HCT116 (cell line): ENCODE data around the gene GBX1. TPM values are rescaled to one million over a fixed set of nuclear protein-coding genes. Genes with fewer than 3 reads are reported as not detected.

Experiments
- ATAC-seq: fragments of 200-7000 bp; cut with Tn5 transposase; 2 replicates; pipeline ENCODE4 v1.9.1; 2020; ENCODE audit warnings: mild to moderate bottlenecking, moderate library complexity
- BruUV-seq: library from RNA; stranded (reverse); fragments of 400-500 nt; replicated peaks from 2 replicates; lab custom pipeline; 2021; lab: Mats Ljungman, UMichigan
- CTCF ChIA-PET: fragments of 300-600 bp; sonication (Branson Sonifier 250); formaldehyde crosslinking; loops from one replicate; lab custom pipeline; 2021; ENCODE audit warnings: antibody characterized with exemption; lab: Charles Lee
- POLR2A ChIA-PET: fragments of 300-600, 350-600 bp; sonication (Branson Sonifier 250); formaldehyde crosslinking; loops from one replicate; lab custom pipeline; 2021; ENCODE audit warnings: antibody characterized with exemption; lab: Charles Lee
- RAD21 ChIA-PET, 2 experiments: fragments of 300-600 bp; sonication (Branson Sonifier 250); formaldehyde crosslinking; loops; one replicate each; lab custom pipeline; 2023; ENCODE audit warnings: low total read pairs in 2 of 2; ENCODE audit not compliant: uncharacterized antibody in 2 of 2, unreplicated experiment in 2 of 2, low non-redundant PET in 1 of 2; lab: Charles Lee
- DNase-seq: peaks from one replicate; pipeline ENCODE4 v3.0.0-alpha.2; 2010; ENCODE audit warnings: low read depth, low spot score
- H2AFZ ChIP-seq: fragments of 200-600 bp; shearing (Covaris generic), sonication (generic); 2 replicates; pipeline ENCODE4 v1.6.1; 2017; ENCODE audit warnings: low read depth, mixed run types, mixed read lengths, antibody characterized with exemption, low read length; ENCODE audit not compliant: poor library complexity, severe bottlenecking
- H3K27ac ChIP-seq: 2 replicates; pipeline ENCODE4 v1.5.1; 2012; ENCODE audit warnings: low read depth, low read length
- H3K27me3 ChIP-seq: fragments of 200-600 bp; sonication (generic); 2 replicates; pipeline ENCODE4 v1.6.1; 2016; ENCODE audit warnings: mixed run types, low read length, mixed read lengths; ENCODE audit not compliant: insufficient read depth
- H3K36me3 ChIP-seq, 2 experiments: fragments of 200-500 bp in 1 of 2; fragments of 200-600 bp in 1 of 2; sonication (Bioruptor generic) in 1 of 2; sonication (generic) in 1 of 2; 2 replicates each; pipeline versions ENCODE4 v1.5.1 to v1.6.1; 2014 to 2016; ENCODE audit warnings: low read length in 2 of 2, inconsistent platforms in 1 of 2, mixed read lengths in 1 of 2, mixed run types in 1 of 2; ENCODE audit not compliant: insufficient read depth in 2 of 2, control insufficient read depth in 1 of 2
- H3K4me1 ChIP-seq, 2 experiments: fragments of 200-600 bp in 1 of 2; sonication (generic) in 1 of 2; 2 replicates each; pipeline versions ENCODE4 v1.5.1 to v1.6.1; 2012 to 2017; ENCODE audit warnings: low read length in 2 of 2, inconsistent platforms in 1 of 2, mild to moderate bottlenecking in 1 of 2, mixed read lengths in 1 of 2, mixed run types in 1 of 2, moderate library complexity in 1 of 2; ENCODE audit not compliant: insufficient read depth in 2 of 2, control insufficient read depth in 1 of 2
- H3K4me2 ChIP-seq: fragments of 200-600 bp; sonication (generic); 2 replicates; pipeline ENCODE4 v1.6.1; 2017; ENCODE audit warnings: mixed run types, low read length, mixed read lengths
- H3K4me3 ChIP-seq, 2 experiments: fragments of 200-600 bp in 1 of 2; sonication (generic) in 1 of 2; replicated peaks in 1 of 2; 2 replicates each; pipeline ENCODE4 v1.5.1; 2011 to 2016; ENCODE audit warnings: low read length in 2 of 2, control low read depth in 1 of 2, low read depth in 1 of 2, mild to moderate bottlenecking in 1 of 2, mixed read lengths in 1 of 2, mixed run types in 1 of 2
- H3K79me2 ChIP-seq: fragments of 200-600 bp; sonication (generic); 2 replicates; pipeline ENCODE4 v1.6.1; 2017; ENCODE audit warnings: mild to moderate bottlenecking, mixed run types, low read length, moderate library complexity, mixed read lengths; ENCODE audit not compliant: insufficient read depth
- H3K9ac ChIP-seq: fragments of 200-600 bp; sonication (generic); 2 replicates; pipeline ENCODE4 v1.6.1; 2016; ENCODE audit warnings: low read length, mixed read lengths
- H3K9me2 ChIP-seq: fragments of 200-600 bp; sonication (generic), shearing (Covaris generic); 2 replicates; pipeline ENCODE4 v1.6.1; 2017; ENCODE audit warnings: mixed run types, mild to moderate bottlenecking, moderate library complexity; ENCODE audit not compliant: insufficient read depth
- H3K9me3 ChIP-seq, 2 experiments: fragments of 200-500 bp in 1 of 2; fragments of 200-600 bp in 1 of 2; sonication (Bioruptor generic) in 1 of 2; sonication (generic) in 1 of 2; 2 replicates each; pipeline ENCODE4 v1.6.1; 2014 to 2017; ENCODE audit warnings: low read length in 2 of 2, mixed read lengths in 2 of 2, inconsistent platforms in 1 of 2, low read depth in 1 of 2, mild to moderate bottlenecking in 1 of 2, mixed run types in 1 of 2, moderate library complexity in 1 of 2; ENCODE audit not compliant: control insufficient read depth in 1 of 2, insufficient read depth in 1 of 2
- H4K20me1 ChIP-seq: fragments of 200-600 bp; sonication (generic), shearing (Covaris generic); 2 replicates; pipeline ENCODE4 v1.6.1; 2017; ENCODE audit warnings: mixed run types, mild to moderate bottlenecking, moderate library complexity; ENCODE audit not compliant: insufficient read depth
- SRF ChIP-seq: IDR thresholded peaks from 2 replicates; pipeline ENCODE4 v1.6.1; 2012; ENCODE audit warnings: low read depth
- TCF7L2 ChIP-seq: IDR thresholded peaks from 2 replicates; pipeline ENCODE4 v1.7.0; 2011; ENCODE audit warnings: borderline replicate concordance, inconsistent platforms; ENCODE audit not compliant: insufficient read depth, insufficient read length; ENCODE audit errors: extremely low read depth
- YY1 ChIP-seq: IDR thresholded peaks from 2 replicates; pipeline ENCODE4 v1.6.1; 2011; ENCODE audit warnings: low read length, low read depth, moderate library complexity, mild to moderate bottlenecking; ENCODE audit not compliant: insufficient replicate concordance; ENCODE audit errors: extremely low read depth
- ZFX ChIP-seq: fragments of 450-650 bp; IDR thresholded peaks from 2 replicates; pipeline ENCODE4 v1.6.1; 2017
- intact Hi-C: fragments of 100-400 bp; cut with micrococcal nuclease; formaldehyde crosslinking; loops from 2 replicates; pipeline ENCODE4 v1.10.0; 2022
- total RNA-seq: library from RNA; stranded (reverse); gene quantifications from one replicate; pipeline ENCODE4 v1.2.1, GENCODE V29; 2021; ENCODE audit not compliant: unreplicated experiment
- TF ChIP-seq, protein P1 (sequence below): IDR thresholded peaks from 2 replicates; pipeline ENCODE4 v1.6.1; 2012; ENCODE audit warnings: low read depth

GBX1 gene
- total RNA-seq, 1 experiment from 2014 or later = 0.86 TPM

DNA sequence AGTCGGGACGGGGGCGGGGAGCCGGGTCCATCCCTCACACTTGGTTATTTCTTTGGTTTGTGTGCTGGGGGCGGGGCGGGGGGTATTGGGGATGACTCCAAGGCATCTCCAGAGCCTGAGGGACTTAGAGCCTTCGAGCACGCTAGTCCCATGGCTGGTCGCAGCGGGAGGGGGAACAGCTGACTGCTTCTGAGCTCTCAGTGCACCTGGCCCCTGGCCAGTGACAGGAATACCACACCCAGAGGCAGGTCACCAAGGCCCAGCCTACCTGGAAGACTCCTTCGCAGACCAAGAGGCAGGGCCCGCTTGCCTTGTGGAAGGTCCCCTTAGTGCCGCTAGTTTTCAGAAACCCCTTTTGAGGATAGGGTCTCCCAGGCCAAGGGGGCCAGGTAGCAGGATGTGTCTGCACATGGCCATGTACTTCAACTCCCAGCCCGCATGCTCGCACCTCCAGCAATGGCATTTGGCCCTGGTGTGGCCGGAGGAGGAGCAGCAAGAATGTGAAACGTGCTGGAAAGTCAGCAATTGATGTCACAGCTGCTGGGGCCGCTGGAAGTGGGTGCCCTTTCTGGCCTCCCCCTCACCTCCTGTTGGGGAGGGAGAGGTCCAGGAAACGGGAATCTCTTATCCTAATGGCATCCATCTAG lies 40.9 kb downstream of the GBX1 start:
- Histone ChIP-seq H3K27ac (no peak overlapping the region), H3K79me2 (peaks cover 6% of the 10 kb centered on the region; the same call in 1 of the 2 replicates), H3K4me1 (peaks cover 0 to 8% of the 10 kb centered on the region in 2 experiments; a peak in 1 of 4 replicates), H3K9ac (no peak overlapping the region), H3K9me2 (no peaks in the 10 kb centered on the region), H3K9me3 (no peaks in the 10 kb centered on the region), H3K27me3 (no peaks in the 10 kb centered on the region), H2AFZ (no peak overlapping the region), H3K4me2 (no peak overlapping the region), H3K36me3 (peaks cover 18 to 24% of the 10 kb centered on the region in 2 experiments; a peak in 3 of 4 replicates), H3K4me3 (no peak overlapping the region), H4K20me1 (no peaks in the 10 kb centered on the region)
- BruUV-seq = no TSS peak
- TF ChIP-seq SRF (no peak), YY1 (no peak), ZFX (no peak), TCF7L2 (no peak)
- TF ChIP-seq, protein P1, sequence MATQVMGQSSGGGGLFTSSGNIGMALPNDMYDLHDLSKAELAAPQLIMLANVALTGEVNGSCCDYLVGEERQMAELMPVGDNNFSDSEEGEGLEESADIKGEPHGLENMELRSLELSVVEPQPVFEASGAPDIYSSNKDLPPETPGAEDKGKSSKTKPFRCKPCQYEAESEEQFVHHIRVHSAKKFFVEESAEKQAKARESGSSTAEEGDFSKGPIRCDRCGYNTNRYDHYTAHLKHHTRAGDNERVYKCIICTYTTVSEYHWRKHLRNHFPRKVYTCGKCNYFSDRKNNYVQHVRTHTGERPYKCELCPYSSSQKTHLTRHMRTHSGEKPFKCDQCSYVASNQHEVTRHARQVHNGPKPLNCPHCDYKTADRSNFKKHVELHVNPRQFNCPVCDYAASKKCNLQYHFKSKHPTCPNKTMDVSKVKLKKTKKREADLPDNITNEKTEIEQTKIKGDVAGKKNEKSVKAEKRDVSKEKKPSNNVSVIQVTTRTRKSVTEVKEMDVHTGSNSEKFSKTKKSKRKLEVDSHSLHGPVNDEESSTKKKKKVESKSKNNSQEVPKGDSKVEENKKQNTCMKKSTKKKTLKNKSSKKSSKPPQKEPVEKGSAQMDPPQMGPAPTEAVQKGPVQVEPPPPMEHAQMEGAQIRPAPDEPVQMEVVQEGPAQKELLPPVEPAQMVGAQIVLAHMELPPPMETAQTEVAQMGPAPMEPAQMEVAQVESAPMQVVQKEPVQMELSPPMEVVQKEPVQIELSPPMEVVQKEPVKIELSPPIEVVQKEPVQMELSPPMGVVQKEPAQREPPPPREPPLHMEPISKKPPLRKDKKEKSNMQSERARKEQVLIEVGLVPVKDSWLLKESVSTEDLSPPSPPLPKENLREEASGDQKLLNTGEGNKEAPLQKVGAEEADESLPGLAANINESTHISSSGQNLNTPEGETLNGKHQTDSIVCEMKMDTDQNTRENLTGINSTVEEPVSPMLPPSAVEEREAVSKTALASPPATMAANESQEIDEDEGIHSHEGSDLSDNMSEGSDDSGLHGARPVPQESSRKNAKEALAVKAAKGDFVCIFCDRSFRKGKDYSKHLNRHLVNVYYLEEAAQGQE = no peak
- RAD21 ChIA-PET = no interaction called here
- CTCF ChIA-PET = no interaction called here
- POLR2A ChIA-PET = no interaction called here
- DNase-seq = no peak
- ATAC-seq = no peak
- intact Hi-C loops = loop anchor here (10.0 kb wide), 1 partner anchor 118 kb away; the partner anchor contains the start of gene SMARCD3
